ENCODE results near the gene OR51F2. TPM values are rescaled to one million over a fixed set of nuclear protein-coding genes. Genes with fewer than 3 reads are reported as not detected.

OR51F2 gene
- total RNA-seq, 1 experiment from 2014 or later, result not detected

GRCh38 chr11:4826425-4826824 is 5.3 kb downstream of the OR51F2 start:
- CTCF ChIA-PET, result interaction anchor here (2.2 kb wide), 1 partner anchor 190 kb away, joined by 25 read pairs; the partner anchor contains the start of gene OR51D1
- Mint-ChIP-seq H3K4me1 (ENCODE audit: low read depth, unreplicated experiment) (no peaks in the 10 kb centered on the region), H3K27me3 (ENCODE audit: unreplicated experiment) (no peaks in the 10 kb centered on the region), H3K36me3 (ENCODE audit: insufficient read depth, unreplicated experiment) (no peaks in the 10 kb centered on the region), H3K27ac (ENCODE audit: unreplicated experiment) (no peak overlapping the region), H3K9me3 (ENCODE audit: low read depth, unreplicated experiment) (peaks cover under 1% of the 10 kb centered on the region), H3K4me3 (ENCODE audit: low read depth, unreplicated experiment) (no peak overlapping the region)
- TF ChIP-seq CTCF (IDR thresholded peaks at IDR 0.05; ENCODE audit: unreplicated experiment), result peak; percentile 23
- intact Hi-C loops (cut with micrococcal nuclease; ENCODE audit: unreplicated experiment), result loop anchor here (1.0 to 10.0 kb wide), 2 partner anchors 178 to 189 kb away; partner anchors contain the start of gene OR51D1
- DNase-seq, result no peak
- BruUV-seq (replicated peaks), result no TSS peak

GRCh38 chr11:4830346-4830745 is 9.2 kb downstream of the OR51F2 start:
- H3K4me1 Mint-ChIP-seq (ENCODE audit: low read depth, unreplicated experiment), result no peaks in the 10 kb centered on the region
- no TSS peak for BruUV-seq (replicated peaks)
- no peaks in the 10 kb centered on the region for H3K36me3 Mint-ChIP-seq (ENCODE audit: insufficient read depth, unreplicated experiment)
- H3K27me3 Mint-ChIP-seq (ENCODE audit: unreplicated experiment), result peaks cover 22% of the 10 kb centered on the region
- TF ChIP-seq CTCF (IDR thresholded peaks at IDR 0.05; ENCODE audit: unreplicated experiment), result no peak
- CTCF ChIA-PET, result interaction anchor here (1.5 kb wide), 1 partner anchor 194 kb away, joined by 4 read pairs; the partner anchor contains the start of gene OR51D1
- no peak for DNase-seq
- intact Hi-C loops (cut with micrococcal nuclease; ENCODE audit: unreplicated experiment), result no loop called here
- H3K27ac Mint-ChIP-seq (ENCODE audit: unreplicated experiment), result no peak overlapping the region
- no peak overlapping the region for H3K4me3 Mint-ChIP-seq (ENCODE audit: low read depth, unreplicated experiment)
- no peaks in the 10 kb centered on the region for H3K9me3 Mint-ChIP-seq (ENCODE audit: low read depth, unreplicated experiment)

GRCh38 chr11:4830909-4831308 is 9.8 kb downstream of the OR51F2 start:
- BruUV-seq (replicated peaks), result no TSS peak
- intact Hi-C loops (cut with micrococcal nuclease; ENCODE audit: unreplicated experiment), result no loop called here
- Mint-ChIP-seq H3K36me3 (ENCODE audit: insufficient read depth, unreplicated experiment) (no peaks in the 10 kb centered on the region), H3K4me1 (ENCODE audit: low read depth, unreplicated experiment) (no peaks in the 10 kb centered on the region), H3K27me3 (ENCODE audit: unreplicated experiment) (peaks cover 22% of the 10 kb centered on the region), H3K9me3 (ENCODE audit: low read depth, unreplicated experiment) (no peaks in the 10 kb centered on the region), H3K4me3 (ENCODE audit: low read depth, unreplicated experiment) (no peak overlapping the region), H3K27ac (ENCODE audit: unreplicated experiment) (no peak overlapping the region)
- TF ChIP-seq CTCF (IDR thresholded peaks at IDR 0.05; ENCODE audit: unreplicated experiment), result no peak
- no peak for DNase-seq
- CTCF ChIA-PET, result interaction anchor here (1.5 kb wide), 1 partner anchor 194 kb away, joined by 4 read pairs; the partner anchor contains the start of gene OR51D1

GRCh38 chr11:4839851-4840549 is 18.9 kb downstream of the OR51F2 start:
- peaks cover 6% of the 10 kb centered on the region for H3K9me3 Mint-ChIP-seq (ENCODE audit: low read depth, unreplicated experiment)
- no peak for DNase-seq
- CTCF ChIA-PET, result no interaction called here
- intact Hi-C loops (cut with micrococcal nuclease; ENCODE audit: unreplicated experiment), result no loop called here
- H3K27ac Mint-ChIP-seq (ENCODE audit: unreplicated experiment), result no peak overlapping the region
- no peak for TF ChIP-seq CTCF (IDR thresholded peaks at IDR 0.05; ENCODE audit: unreplicated experiment)
- no peaks in the 10 kb centered on the region for H3K4me1 Mint-ChIP-seq (ENCODE audit: low read depth, unreplicated experiment)
- H3K36me3 Mint-ChIP-seq (ENCODE audit: insufficient read depth, unreplicated experiment), result no peaks in the 10 kb centered on the region
- H3K4me3 Mint-ChIP-seq (ENCODE audit: low read depth, unreplicated experiment), result no peak overlapping the region
- H3K27me3 Mint-ChIP-seq (ENCODE audit: unreplicated experiment), result no peaks in the 10 kb centered on the region
- no TSS peak for BruUV-seq (replicated peaks)
